Neural cell (in vitro differentiated cells): ENCODE results near the gene CLSTN2.

Experiments
- CTCF ChIP-seq: fragments of 450-650 bp; IDR thresholded peaks from 2 replicates; pipeline ENCODE4 v1.5.1; 2014; ENCODE audit warnings: antibody characterized with exemption, mild to moderate bottlenecking, moderate library complexity; ENCODE audit not compliant: poor library complexity, severe bottlenecking
- EP300 ChIP-seq: fragments of 450-650 bp; conservative IDR thresholded peaks from 2 replicates; pipeline ENCODE4 v1.6.1; 2014; ENCODE audit warnings: antibody characterized with exemption, mild to moderate bottlenecking, moderate library complexity; ENCODE audit not compliant: poor library complexity, severe bottlenecking
- POLR2AphosphoS5 ChIP-seq: IDR thresholded peaks from 2 replicates; pipeline ENCODE4 v1.6.1; 2012
- RAD21 ChIP-seq: fragments of 450-650 bp; conservative IDR thresholded peaks from 2 replicates; pipeline ENCODE4 v1.6.1; 2014; ENCODE audit warnings: antibody characterized with exemption, mild to moderate bottlenecking, moderate library complexity
- REST ChIP-seq: IDR thresholded peaks from 2 replicates; pipeline ENCODE4 v1.6.1; 2012; ENCODE audit warnings: borderline replicate concordance
- TAF1 ChIP-seq: IDR thresholded peaks from 2 replicates; pipeline ENCODE4 v1.6.1; 2012; ENCODE audit warnings: low read depth

DNA sequence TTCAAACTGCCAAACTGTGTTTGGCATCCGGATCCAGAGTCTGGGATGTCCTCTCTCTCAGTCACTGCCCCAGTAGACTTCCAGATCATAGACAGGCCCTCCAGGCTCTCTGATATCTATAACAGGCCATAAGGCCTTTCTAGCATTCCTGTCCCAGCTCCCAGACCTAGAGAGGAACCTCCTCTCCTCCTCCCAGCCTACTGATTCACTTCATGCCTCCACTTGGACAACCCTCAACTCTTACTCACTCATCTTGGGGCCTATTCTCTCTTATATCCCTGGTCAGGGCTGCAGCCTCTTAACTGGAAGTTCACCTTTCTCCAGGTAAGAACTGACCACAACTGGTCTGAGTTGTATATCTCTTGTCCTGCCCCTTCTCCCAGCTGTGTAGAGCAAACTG, 489.2 kb downstream of the CLSTN2 start:
- TF ChIP-seq CTCF (no peak), POLR2AphosphoS5 (no peak), REST (no peak), EP300 (no peak), TAF1 (no peak), RAD21 (no peak)
